ENCODE measurements around the gene NXT1.

GRCh38 chr20:23365390-23366165, 15.0 kb downstream of the NXT1 start:
- TF ChIP-seq POLR2AphosphoS5 (IDR thresholded peaks at IDR 0.05; ENCODE audit: borderline replicate concordance, low read depth, low read length): no peak
- TF ChIP-seq EZH2 (IDR thresholded peaks at IDR 0.05): no peak
- TF ChIP-seq FOXP2 (optimal IDR thresholded peaks at IDR 0.05; ENCODE audit: control extremely low read depth, extremely low read length, insufficient read depth): no peak

Data from SK-N-MC (cell line).